ENCODE results near the gene RBPJ. TPM values are rescaled to one million over a fixed set of nuclear protein-coding genes. Genes with fewer than 3 reads are reported as not detected.
"Not testable (repeated sequence)": the region's sequence is repeated elsewhere in the genome, so short reads cannot be mapped to it uniquely, and the experiment has no call there.

The RBPJ gene
- polyA plus RNA-seq, 3 donors from 2014 or later = 39.8 to 67.3 (median 55.9) TPM

DNA sequence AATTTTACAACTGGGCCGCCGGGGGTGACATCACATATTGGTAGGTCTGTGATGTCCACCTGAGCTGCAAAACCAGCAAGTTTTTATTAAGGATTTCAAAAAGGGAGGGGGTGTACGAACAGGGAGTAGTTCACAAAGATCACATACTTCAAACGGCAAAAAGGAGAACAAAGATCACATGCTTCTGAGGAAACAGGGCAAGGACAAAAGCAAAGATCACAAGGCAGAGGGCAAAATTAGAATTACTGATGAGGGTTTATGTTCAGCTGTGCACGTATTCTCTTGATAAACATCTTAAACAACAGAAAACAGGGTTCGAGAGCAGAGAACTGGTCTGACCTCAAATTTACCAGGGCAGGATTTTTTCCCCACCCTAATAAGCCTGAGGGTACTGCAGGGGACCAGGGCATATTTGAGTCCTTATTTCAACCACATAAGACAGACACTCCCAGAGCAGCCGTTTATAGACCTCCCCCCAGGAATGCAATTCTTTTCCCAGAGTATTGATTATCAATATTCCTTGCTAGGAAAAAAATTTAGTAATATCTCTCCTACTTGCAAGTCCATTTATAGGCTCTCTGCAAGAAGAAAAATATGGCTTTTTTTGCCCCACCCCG, 5.4 kb upstream of the RBPJ start:
- H3K27me3 Mint-ChIP-seq (ENCODE audit: low read depth in 3 of 3) = peaks cover 25 to 29% (median 25%) of the 10 kb centered on the region in 3 donors
- H3K36me3 Mint-ChIP-seq, DNase-seq, H3K4me3 Mint-ChIP-seq: not testable (repeated sequence)
- H3K9me3 Mint-ChIP-seq = peaks cover 7 to 15% (median 10%) of the 10 kb centered on the region in 6 donors
- peaks cover 25 to 42% of the 10 kb centered on the region in 2 donors for H3K4me1 Mint-ChIP-seq
- peak overlapping the region in 1 of 6 donors; percentile 59 for H3K27ac Mint-ChIP-seq

DNA sequence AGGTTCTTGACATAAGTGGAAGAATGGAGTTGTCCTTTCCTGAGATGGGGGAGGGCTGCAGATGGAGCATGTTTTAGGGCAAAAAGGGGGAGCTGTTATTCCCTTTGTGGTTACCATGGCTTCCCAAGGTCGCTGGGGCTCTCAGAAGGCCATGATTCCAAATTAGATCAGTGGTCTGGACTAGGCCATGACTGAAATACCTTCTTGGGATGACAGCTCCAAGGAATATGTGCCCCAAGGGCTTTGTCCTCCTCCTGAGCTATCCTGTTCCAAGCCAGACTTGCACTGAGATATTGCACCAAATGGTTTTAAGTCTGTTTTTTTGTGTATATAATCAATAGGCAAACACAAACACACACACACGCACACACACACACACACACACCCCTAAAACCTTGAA, 3.0 kb upstream of the RBPJ start:
- no peak for DNase-seq
- H3K4me1 Mint-ChIP-seq = peaks cover 27 to 43% of the 10 kb centered on the region in 2 donors
- peaks cover 7 to 15% (median 10%) of the 10 kb centered on the region in 6 donors for H3K9me3 Mint-ChIP-seq
- H3K27me3 Mint-ChIP-seq (ENCODE audit: low read depth in 3 of 3) = peaks cover 33 to 36% (median 35%) of the 10 kb centered on the region in 3 donors
- H3K27ac Mint-ChIP-seq = peak overlapping the region in 5 of 6 donors; percentile 24 to 93 (median 70)
- H3K4me3 Mint-ChIP-seq = peak overlapping the region in 4 of 5 donors; percentile 31 to 96 (median 80)
- peaks cover 0 to 5% (median 3%) of the 10 kb centered on the region in 3 donors for H3K36me3 Mint-ChIP-seq

DNA sequence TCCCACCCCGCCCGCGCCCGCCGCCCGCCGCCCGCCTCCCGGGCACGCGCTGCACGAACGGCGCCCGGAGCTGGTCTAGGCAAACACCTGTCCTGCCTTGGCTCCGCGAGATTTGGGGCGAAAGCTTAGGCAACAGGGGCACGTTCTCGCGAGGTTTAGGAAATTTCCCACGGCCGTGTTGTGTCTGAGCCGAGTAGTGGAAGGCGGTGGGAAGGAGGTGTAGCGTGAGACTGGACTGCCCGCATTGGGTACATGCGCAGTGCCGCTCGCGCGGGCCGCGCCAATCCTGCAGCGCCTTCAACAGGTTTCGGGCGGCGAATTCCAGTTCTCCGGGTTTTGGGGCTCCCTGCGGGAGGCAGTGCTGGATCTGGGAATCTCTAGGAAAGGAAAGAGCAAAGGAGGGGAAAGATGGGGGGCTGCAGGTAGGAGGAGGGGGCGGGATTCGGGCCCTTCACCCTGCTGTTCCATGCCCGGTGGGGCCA, 1.3 kb upstream of the RBPJ start:
- H3K4me1 Mint-ChIP-seq = peaks cover 26 to 46% of the 10 kb centered on the region in 2 donors
- peak; percentile 91 to 92 (median 92) for DNase-seq
- H3K27ac Mint-ChIP-seq = peak overlapping the region; percentile 90 to 99 (median 97)

DNA sequence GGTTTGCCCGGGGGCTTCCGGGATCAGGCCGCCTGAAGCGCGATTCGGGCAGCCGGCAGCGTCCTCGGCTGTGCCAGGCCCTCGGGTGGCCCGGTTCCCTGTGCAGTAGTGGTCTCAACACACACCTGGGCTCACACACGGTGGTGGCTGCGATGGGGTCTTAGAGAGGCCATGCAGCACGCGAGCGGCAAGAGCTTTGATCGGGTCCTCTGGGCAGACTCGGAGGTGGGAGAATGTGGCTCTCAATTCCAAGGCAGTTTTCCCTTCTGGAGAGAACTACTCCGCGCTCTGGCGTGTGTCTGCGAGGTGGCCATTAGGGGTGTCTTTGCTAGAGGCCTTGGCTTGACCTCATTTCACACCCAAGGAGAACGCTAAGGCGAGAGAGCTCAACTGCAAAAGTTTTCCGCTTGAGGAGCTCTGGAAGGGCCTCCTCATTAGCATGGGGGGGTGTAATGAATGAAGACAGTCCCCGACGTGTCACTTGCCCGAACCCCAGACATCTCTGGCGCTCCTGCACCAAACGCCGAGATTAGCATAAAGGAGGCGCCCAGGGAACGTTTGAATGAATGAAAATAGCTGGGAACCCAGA, 771 bp upstream of the RBPJ start:
- Mint-ChIP-seq H3K4me1 (peaks cover 26 to 48% of the 10 kb centered on the region in 2 donors), H3K27me3 (ENCODE audit: low read depth in 3 of 3) (peaks cover 30 to 36% (median 32%) of the 10 kb centered on the region in 3 donors), H3K4me3 (peak overlapping the region; percentile 94 to 99 (median 96)), H3K9me3 (peaks cover 6 to 10% (median 8%) of the 10 kb centered on the region in 6 donors), H3K36me3 (peaks cover 0 to 5% (median 0%) of the 10 kb centered on the region in 3 donors), H3K27ac (peak overlapping the region; percentile 90 to 99 (median 97))
- DNase-seq = peak; percentile 49 to 55 (median 54)

More for the DNA sequence above, 1.3 kb upstream of the RBPJ start:
- peaks cover 30 to 36% (median 35%) of the 10 kb centered on the region in 3 donors for H3K27me3 Mint-ChIP-seq (ENCODE audit: low read depth in 3 of 3)
- peak overlapping the region; percentile 94 to 99 (median 96) for H3K4me3 Mint-ChIP-seq
- H3K9me3 Mint-ChIP-seq = peaks cover 7 to 13% (median 10%) of the 10 kb centered on the region in 6 donors
- peaks cover 0 to 5% (median 1%) of the 10 kb centered on the region in 3 donors for H3K36me3 Mint-ChIP-seq

DNA sequence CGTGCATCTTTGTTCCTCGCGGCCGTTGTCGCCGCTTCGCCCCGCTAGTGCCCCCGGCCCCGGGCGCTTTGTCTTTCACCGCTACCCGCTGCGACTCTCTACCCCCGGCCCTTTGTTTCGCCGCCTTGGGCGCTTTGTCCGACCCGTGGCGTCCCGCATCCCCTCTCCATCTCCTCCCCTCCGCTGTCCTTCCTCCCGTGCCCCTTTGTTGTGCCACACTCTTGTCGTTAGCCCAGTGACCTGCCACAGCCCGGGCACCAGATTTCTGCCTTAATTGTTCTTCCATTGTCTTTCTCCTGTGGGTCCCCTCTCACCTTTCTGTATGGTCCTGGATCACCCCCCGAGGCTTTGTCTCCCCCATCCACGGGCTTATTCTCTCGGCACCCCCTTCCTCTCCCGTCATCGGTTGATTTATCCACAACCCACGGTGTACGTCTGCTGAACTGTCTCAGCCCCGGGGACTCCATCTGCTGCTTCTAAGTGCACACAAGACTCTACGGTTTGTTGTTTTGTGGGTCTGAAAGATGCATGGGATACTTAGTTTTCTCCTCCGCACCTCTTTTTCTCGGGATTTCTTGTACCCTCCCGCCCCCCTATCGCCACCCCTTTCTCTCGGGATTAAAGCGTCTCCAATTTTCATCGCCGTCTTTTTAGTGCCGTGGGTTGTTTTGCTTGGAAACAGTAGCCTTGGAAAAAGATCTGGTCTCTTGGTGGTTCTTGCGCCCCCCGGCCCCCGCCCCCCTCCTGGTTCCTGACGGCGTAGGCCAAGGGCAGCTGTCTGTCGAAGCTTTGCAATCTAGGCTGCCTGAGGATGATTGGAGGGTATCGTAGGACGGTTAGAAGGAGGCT, 783 bp downstream of the RBPJ start:
- Mint-ChIP-seq H3K27me3 (ENCODE audit: low read depth in 3 of 3) (peaks cover 23 to 31% (median 30%) of the 10 kb centered on the region in 3 donors), H3K4me1 (peaks cover 26 to 51% of the 10 kb centered on the region in 2 donors), H3K9me3 (peaks cover 0 to 5% (median 0%) of the 10 kb centered on the region in 6 donors), H3K36me3 (no peaks in the 10 kb centered on the region), H3K4me3 (peak overlapping the region; percentile 92 to 99 (median 95)), H3K27ac (peak overlapping the region; percentile 84 to 97 (median 92))
- peak in 1 of 3 donors; percentile 31 for DNase-seq

DNA sequence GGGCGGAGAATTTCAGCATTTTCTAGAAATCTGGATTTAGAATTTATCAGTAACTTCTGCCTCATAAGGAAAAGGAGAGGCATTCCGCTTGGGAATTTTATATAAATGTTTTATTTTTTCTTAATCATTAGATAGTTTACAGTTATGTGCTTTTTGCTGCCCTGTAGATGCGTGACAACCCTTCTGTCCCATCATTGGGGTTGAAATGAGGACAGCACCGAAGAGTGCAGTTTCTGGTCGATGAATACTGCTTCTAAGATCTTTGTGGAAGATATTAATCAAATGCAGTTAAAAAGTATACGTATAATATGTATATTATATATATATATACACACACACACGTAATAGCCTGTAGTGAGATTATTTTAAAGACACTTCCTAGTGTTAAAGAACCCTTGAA, 1.5 kb downstream of the RBPJ start:
- Mint-ChIP-seq H3K9me3 (peaks cover 0 to 5% (median 0%) of the 10 kb centered on the region in 6 donors), H3K27ac (peak overlapping the region in 3 of 6 donors; percentile 86 to 97 (median 92)), H3K4me1 (peaks cover 28 to 51% of the 10 kb centered on the region in 2 donors), H3K4me3 (peak overlapping the region; percentile 92 to 99 (median 95)), H3K36me3 (no peaks in the 10 kb centered on the region), H3K27me3 (ENCODE audit: low read depth in 3 of 3) (peaks cover 23 to 30% (median 30%) of the 10 kb centered on the region in 3 donors)
- DNase-seq = no peak

DNA sequence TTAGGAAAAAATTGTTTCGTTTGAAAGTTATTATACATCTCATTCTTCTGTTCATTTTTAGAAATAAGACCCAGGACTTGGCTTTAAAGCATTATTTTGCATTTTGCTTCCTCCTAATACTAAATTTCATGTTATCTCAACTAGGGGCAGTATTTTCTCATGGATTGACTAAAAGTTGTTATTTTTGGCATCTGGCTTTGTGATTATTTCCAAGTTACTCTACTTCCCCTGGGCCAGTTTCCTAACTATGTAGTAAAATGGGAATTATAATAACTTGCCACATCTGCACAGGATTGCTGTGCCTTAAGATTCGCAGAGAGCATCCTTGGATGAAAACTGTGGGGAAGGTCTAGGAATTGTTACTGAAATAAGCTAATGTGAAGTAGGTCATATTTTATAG, 3.0 kb downstream of the RBPJ start:
- Mint-ChIP-seq H3K36me3 (no peaks in the 10 kb centered on the region), H3K4me1 (peaks cover 25 to 42% of the 10 kb centered on the region in 2 donors), H3K4me3 (no peak overlapping the region), H3K9me3 (peaks cover 0 to 2% (median 0%) of the 10 kb centered on the region in 6 donors), H3K27me3 (ENCODE audit: low read depth in 3 of 3) (peaks cover 19 to 25% (median 23%) of the 10 kb centered on the region in 3 donors), H3K27ac (no peak overlapping the region)
- no peak for DNase-seq

DNA sequence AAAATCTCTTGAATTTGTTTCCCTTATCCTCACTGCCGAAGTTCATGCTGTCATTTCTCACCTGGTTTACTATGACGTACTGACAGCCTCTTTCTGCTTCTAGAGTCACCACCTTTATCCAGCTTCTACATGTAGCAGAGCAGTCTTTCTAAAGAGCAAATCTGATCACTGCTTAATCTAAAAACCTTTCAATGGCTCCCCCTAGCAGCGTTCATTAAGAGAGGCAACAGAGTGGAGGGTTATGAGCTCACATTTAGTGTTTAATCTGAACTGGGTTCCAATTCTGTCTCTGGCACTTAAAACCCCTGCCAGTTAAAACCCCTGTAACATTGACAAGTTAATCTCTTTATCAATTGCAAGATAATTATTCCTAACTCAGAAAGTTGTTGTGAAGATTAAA, 4.4 kb downstream of the RBPJ start:
- DNase-seq = peak in 2 of 3 donors; percentile 27
- H3K36me3 Mint-ChIP-seq = no peaks in the 10 kb centered on the region
- H3K4me3 Mint-ChIP-seq = no peak overlapping the region
- H3K4me1 Mint-ChIP-seq = peaks cover 17 to 31% of the 10 kb centered on the region in 2 donors
- H3K27ac Mint-ChIP-seq = no peak overlapping the region
- peaks cover 10 to 14% (median 12%) of the 10 kb centered on the region in 3 donors for H3K27me3 Mint-ChIP-seq (ENCODE audit: low read depth in 3 of 3)
- no peaks in the 10 kb centered on the region for H3K9me3 Mint-ChIP-seq

DNA sequence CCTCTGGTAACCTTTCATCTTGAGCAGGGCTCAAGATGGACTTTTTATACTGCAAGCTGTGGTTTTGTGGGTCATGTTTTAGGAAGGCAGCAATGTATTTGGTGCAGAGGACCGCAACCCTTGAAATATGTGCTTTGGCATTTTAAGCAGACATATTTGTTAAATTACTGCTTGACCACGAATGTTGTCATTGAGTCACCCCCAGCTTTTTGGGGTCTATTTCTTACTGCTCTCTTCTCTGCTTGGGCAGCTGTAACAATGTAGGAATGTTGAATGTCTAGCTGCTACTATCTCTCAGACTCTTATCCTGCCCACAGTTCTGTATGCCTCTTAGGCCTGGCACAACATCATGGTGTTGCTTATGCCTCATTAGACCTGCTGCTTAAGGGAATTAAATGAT, 6.0 kb downstream of the RBPJ start:
- H3K4me1 Mint-ChIP-seq = peaks cover 13 to 30% of the 10 kb centered on the region in 2 donors
- H3K9me3 Mint-ChIP-seq = no peaks in the 10 kb centered on the region
- H3K4me3 Mint-ChIP-seq = no peak overlapping the region
- no peak for DNase-seq
- H3K27me3 Mint-ChIP-seq (ENCODE audit: low read depth in 3 of 3) = peaks cover 0 to 2% (median 1%) of the 10 kb centered on the region in 3 donors
- H3K36me3 Mint-ChIP-seq = no peaks in the 10 kb centered on the region
- H3K27ac Mint-ChIP-seq = no peak overlapping the region

DNA sequence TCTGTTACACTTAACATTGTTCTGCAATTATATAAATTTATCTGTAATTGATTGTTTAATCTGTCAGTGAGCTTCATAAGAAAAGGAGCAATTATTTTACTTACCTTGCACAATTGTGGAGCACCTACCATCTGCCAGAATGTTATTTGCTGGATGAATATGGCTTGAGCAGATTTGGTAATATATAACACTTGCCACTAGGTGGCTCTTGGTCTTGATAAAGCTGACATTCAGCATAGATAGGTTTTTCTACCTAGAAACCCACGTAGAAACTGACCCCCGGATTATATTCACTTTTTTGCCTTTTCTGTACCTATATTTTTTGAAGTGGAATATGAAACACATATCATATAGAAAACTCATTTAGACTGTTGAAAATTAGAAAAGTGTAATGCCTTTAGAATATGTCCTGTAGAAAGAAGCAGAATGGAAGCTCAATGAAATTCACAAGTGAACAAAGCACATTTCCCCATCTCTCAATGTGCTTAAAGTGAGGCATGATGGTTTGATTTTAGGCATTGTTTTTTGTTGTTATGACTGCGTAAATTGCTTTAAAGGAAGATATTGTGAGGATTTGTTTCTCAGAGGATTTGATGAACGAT, 9.5 kb downstream of the RBPJ start:
- Mint-ChIP-seq H3K27ac (no peak overlapping the region), H3K27me3 (ENCODE audit: low read depth in 3 of 3) (peaks cover 0 to 1% (median 0%) of the 10 kb centered on the region in 3 donors), H3K4me1 (peaks cover 7 to 17% of the 10 kb centered on the region in 2 donors), H3K36me3 (no peaks in the 10 kb centered on the region), H3K4me3 (no peak overlapping the region), H3K9me3 (no peaks in the 10 kb centered on the region)
- DNase-seq = peak; percentile 45 to 51 (median 48)

DNA sequence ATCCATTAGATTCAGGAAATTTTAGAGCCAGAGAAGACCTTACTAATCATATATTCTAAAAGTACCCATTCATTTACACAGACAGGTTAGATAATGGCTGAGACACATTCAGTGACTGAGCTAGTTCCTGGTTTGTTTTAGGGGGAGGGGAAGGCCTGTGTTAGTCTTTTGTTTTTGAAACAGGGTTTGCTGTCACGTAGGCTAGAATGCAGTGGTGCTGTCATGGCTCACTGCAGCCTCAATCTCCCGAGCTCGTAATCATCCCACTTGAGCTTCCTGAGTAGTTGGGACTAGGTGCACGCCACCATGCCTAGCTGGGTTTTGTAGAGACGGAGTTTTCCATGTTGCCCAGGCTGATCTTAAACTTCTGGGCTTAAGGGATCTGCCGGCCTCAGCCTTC, 10.1 kb downstream of the RBPJ start:
- H3K4me3 Mint-ChIP-seq = no peak overlapping the region
- no peaks in the 10 kb centered on the region for H3K9me3 Mint-ChIP-seq
- peaks cover 8 to 19% of the 10 kb centered on the region in 2 donors for H3K4me1 Mint-ChIP-seq
- no peaks in the 10 kb centered on the region for H3K36me3 Mint-ChIP-seq
- no peak overlapping the region for H3K27ac Mint-ChIP-seq
- H3K27me3 Mint-ChIP-seq (ENCODE audit: low read depth in 3 of 3) = peaks cover 0 to 1% (median 0%) of the 10 kb centered on the region in 3 donors
- no peak for DNase-seq

DNA sequence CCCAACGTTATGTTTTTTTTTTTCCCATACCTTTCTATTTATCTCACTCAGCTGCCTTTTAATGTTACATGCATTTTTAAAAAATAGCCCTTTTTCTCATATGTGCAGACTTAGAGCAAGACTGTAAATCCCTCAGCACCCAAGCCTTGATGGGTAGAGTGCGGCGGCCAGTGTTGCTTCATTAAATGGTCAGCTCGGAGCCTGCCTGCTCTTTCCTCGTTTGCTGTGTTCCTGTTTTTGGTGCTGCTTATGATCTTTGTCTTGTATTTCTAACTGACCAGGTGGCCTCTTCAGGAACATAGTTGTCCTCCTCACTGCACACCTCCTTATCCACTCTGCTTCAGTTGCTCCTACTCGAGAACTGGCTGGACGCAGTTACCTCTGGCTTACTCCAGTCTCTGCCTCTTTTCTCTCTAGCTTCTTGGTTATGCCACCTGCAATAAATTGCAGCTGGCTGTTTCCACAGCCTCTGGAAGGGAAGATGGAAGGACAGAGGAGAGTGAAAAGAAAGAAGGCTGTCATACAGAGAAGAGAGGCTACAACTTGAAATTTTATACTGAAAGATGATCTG, 10.7 kb downstream of the RBPJ start:
- H3K27me3 Mint-ChIP-seq (ENCODE audit: low read depth in 3 of 3) = peaks cover 0 to 1% (median 0%) of the 10 kb centered on the region in 3 donors
- H3K36me3 Mint-ChIP-seq = no peaks in the 10 kb centered on the region
- no peak overlapping the region for H3K4me3 Mint-ChIP-seq
- no peak overlapping the region for H3K27ac Mint-ChIP-seq
- H3K4me1 Mint-ChIP-seq = peaks cover 11 to 23% of the 10 kb centered on the region in 2 donors
- no peak for DNase-seq
- H3K9me3 Mint-ChIP-seq = no peaks in the 10 kb centered on the region

DNA sequence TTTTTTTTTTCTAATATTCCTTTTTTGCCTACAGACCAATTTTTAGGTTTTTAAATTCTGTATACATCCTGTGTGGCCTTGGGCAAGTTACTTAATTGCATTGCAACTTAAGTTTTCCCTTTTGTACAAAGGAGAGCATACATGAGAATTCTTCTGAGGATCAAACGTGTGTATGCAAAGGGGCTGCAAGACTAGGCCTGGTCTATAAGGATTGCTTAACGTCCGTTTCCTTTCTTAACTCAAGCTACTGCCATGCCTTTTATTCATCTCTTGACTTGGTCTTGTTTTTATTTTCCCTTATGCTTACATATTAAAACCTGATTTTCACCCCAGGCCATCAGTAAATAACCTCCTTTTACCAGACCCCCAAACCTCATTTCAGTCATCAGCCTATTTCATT, 13.6 kb downstream of the RBPJ start:
- Mint-ChIP-seq H3K9me3 (no peaks in the 10 kb centered on the region), H3K27me3 (ENCODE audit: low read depth in 3 of 3) (no peaks in the 10 kb centered on the region), H3K4me3 (no peak overlapping the region), H3K4me1 (peaks cover 13 to 38% of the 10 kb centered on the region in 2 donors), H3K36me3 (no peaks in the 10 kb centered on the region), H3K27ac (no peak overlapping the region)
- no peak for DNase-seq

Data from immature natural killer cell (primary cell).